GM12872 (cell line): ENCODE measurements around the gene SLC8A1.

ENCODE experiments used
- CTCF ChIP-seq: IDR thresholded peaks from 3 replicates; pipeline ENCODE4 v1.5.1; 2011; ENCODE audit warnings: low read depth, mild to moderate bottlenecking, low read length, moderate library complexity; ENCODE audit not compliant: insufficient read depth

The SLC8A1 gene

GRCh38 chr2:40384233-40384632 lies 67.7 kb downstream of the SLC8A1 start:
- TF ChIP-seq CTCF = no peak

- TF ChIP-seq CTCF = no peak
Measured at GRCh38 chr2:40380721-40381120, 71.2 kb downstream of the SLC8A1 start.

- TF ChIP-seq CTCF = no peak
Measured at GRCh38 chr2:40380041-40380440, 71.8 kb downstream of the SLC8A1 start.

- TF ChIP-seq CTCF = no peak
Measured at GRCh38 chr2:40374543-40375240, 77.2 kb downstream of the SLC8A1 start.

- no peak for TF ChIP-seq CTCF
Measured at GRCh38 chr2:40373111-40373510, 78.8 kb downstream of the SLC8A1 start.

- no peak for TF ChIP-seq CTCF
Measured at GRCh38 chr2:40372283-40372985, 79.5 kb downstream of the SLC8A1 start.

- TF ChIP-seq CTCF = no peak
Measured at GRCh38 chr2:40371525-40372282, 80.2 kb downstream of the SLC8A1 start.
